IMR-90 (cell line): ENCODE results near the gene SIDT1. TPM values are rescaled to one million over a fixed set of nuclear protein-coding genes. Genes with fewer than 3 reads are reported as not detected.

Experiments used
- ATAC-seq: fragments of 200-7000 bp; cut with Tn5 transposase; 2 replicates; pipeline ENCODE4 v1.9.1; 2020; ENCODE audit warnings: low read depth, mild to moderate bottlenecking, moderate library complexity
- BruUV-seq: library from RNA; stranded (reverse); fragments of 400-500 nt; replicated peaks from 2 replicates; lab custom pipeline; 2021; lab: Mats Ljungman, UMichigan
- CTCF ChIA-PET: fragments of 300-600 bp; formaldehyde crosslinking; extraction: SDS; loops from one replicate; lab custom pipeline; 2021; ENCODE audit warnings: antibody characterized with exemption; lab: Yijun Ruan, JAX
- POLR2A ChIA-PET: fragments of 300-600 bp; sonication (Branson Sonifier 250); formaldehyde crosslinking; loops from one replicate; lab custom pipeline; 2022; ENCODE audit warnings: antibody characterized with exemption; ENCODE audit not compliant: unreplicated experiment; lab: Charles Lee
- DNase-seq: peaks from one replicate; pipeline ENCODE4 v3.0.0; 2013
- H2AFZ ChIP-seq: replicated peaks from 2 replicates; pipeline ENCODE3; 2013; ENCODE audit warnings: low read length, mild to moderate bottlenecking; ENCODE audit not compliant: poor library complexity
- H2AK5ac ChIP-seq: 2 replicates; pipeline ENCODE4 v1.6.1; 2013; ENCODE audit warnings: low read depth, low read length, inconsistent platforms
- H2AK9ac ChIP-seq: replicated peaks from 2 replicates; pipeline ENCODE3; 2013; ENCODE audit warnings: mild to moderate bottlenecking, low read depth, low read length, moderate library complexity; ENCODE audit not compliant: poor library complexity
- H2BK120ac ChIP-seq: 2 replicates; pipeline ENCODE4 v1.6.1; 2013; ENCODE audit warnings: low read depth, low read length, inconsistent platforms
- H2BK15ac ChIP-seq: 3 replicates; pipeline ENCODE4 v1.6.1; 2013; ENCODE audit warnings: low read depth, low read length, inconsistent platforms
- H2BK20ac ChIP-seq: 2 replicates; pipeline ENCODE4 v1.6.1; 2013; ENCODE audit warnings: low read depth, mild to moderate bottlenecking, inconsistent platforms, low read length, moderate library complexity
- H2BK5ac ChIP-seq: 2 replicates; pipeline ENCODE4 v1.6.1; 2013; ENCODE audit warnings: mild to moderate bottlenecking, low read depth, low read length, inconsistent platforms; ENCODE audit not compliant: poor library complexity, severe bottlenecking
- H3K14ac ChIP-seq: replicated peaks from 2 replicates; pipeline ENCODE4 v1.6.1; 2013; ENCODE audit warnings: low read depth, low read length, inconsistent platforms
- H3K18ac ChIP-seq: 2 replicates; pipeline ENCODE4 v1.6.1; 2013; ENCODE audit warnings: low read depth, low read length, control low read depth
- H3K23ac ChIP-seq: 2 replicates; pipeline ENCODE4 v1.6.1; 2013; ENCODE audit warnings: low read depth, low read length, inconsistent platforms
- H3K27ac ChIP-seq: 2 replicates; pipeline ENCODE4 v1.5.1; 2013; ENCODE audit warnings: mild to moderate bottlenecking, control low read depth, low read length; ENCODE audit not compliant: insufficient read depth
- H3K27me3 ChIP-seq: 2 replicates; pipeline ENCODE4 v1.6.1; 2013; ENCODE audit warnings: low read length; ENCODE audit not compliant: control insufficient read depth, insufficient read depth
- H3K36me3 ChIP-seq: 2 replicates; pipeline ENCODE4 v1.6.1; 2013; ENCODE audit warnings: low read length, mixed read lengths; ENCODE audit not compliant: control insufficient read depth, insufficient read depth
- H3K4ac ChIP-seq: 2 replicates; pipeline ENCODE4 v1.6.1; 2013; ENCODE audit warnings: low read depth, low read length, inconsistent platforms
- H3K4me1 ChIP-seq: 2 replicates; pipeline ENCODE4 v1.6.1; 2013; ENCODE audit warnings: low read length, mixed read lengths; ENCODE audit not compliant: control insufficient read depth, insufficient read depth
- H3K4me2 ChIP-seq: 2 replicates; pipeline ENCODE4 v1.6.1; 2013; ENCODE audit warnings: low read depth, mild to moderate bottlenecking, control low read depth, low read length, moderate library complexity
- H3K4me3 ChIP-seq: 2 replicates; pipeline ENCODE4 v1.5.1; 2013; ENCODE audit warnings: low read depth, mild to moderate bottlenecking, control low read depth, low read length, moderate library complexity; ENCODE audit not compliant: insufficient read depth
- H3K56ac ChIP-seq: 2 replicates; pipeline ENCODE4 v1.6.1; 2013; ENCODE audit warnings: low read length, inconsistent platforms; ENCODE audit not compliant: insufficient read depth; ENCODE audit errors: extremely low read depth
- H3K79me1 ChIP-seq, 2 experiments: 2 replicates each; pipeline ENCODE4 v1.6.1; 2013; ENCODE audit warnings: low read length in 2 of 2, inconsistent platforms in 1 of 2, low read depth in 1 of 2
- H3K9ac ChIP-seq: 2 replicates; pipeline ENCODE4 v1.6.1; 2013; ENCODE audit warnings: low read depth, low read length, control low read depth
- H3K9me1 ChIP-seq: 2 replicates; pipeline ENCODE4 v1.6.1; 2013; ENCODE audit warnings: low read length, inconsistent platforms; ENCODE audit not compliant: insufficient read depth
- H3K9me3 ChIP-seq: 2 replicates; pipeline ENCODE4 v1.6.1; 2013; ENCODE audit warnings: low read length; ENCODE audit not compliant: control insufficient read depth, insufficient read depth
- H4K20me1 ChIP-seq: 2 replicates; pipeline ENCODE4 v1.6.1; 2013; ENCODE audit warnings: low read length, inconsistent platforms; ENCODE audit not compliant: insufficient read depth
- H4K5ac ChIP-seq: 2 replicates; pipeline ENCODE4 v1.6.1; 2013; ENCODE audit warnings: mild to moderate bottlenecking, low read depth, low read length, control low read depth
- H4K8ac ChIP-seq, 2 experiments: 2 replicates each; pipeline ENCODE4 v1.6.1; 2013; ENCODE audit warnings: low read depth in 2 of 2, low read length in 2 of 2, control low read depth in 1 of 2, inconsistent platforms in 1 of 2
- H4K91ac ChIP-seq: 2 replicates; pipeline ENCODE4 v1.6.1; 2013; ENCODE audit warnings: low read depth, low read length, inconsistent platforms; ENCODE audit not compliant: insufficient read depth
- CEBPB ChIP-seq: IDR thresholded peaks from 2 replicates; pipeline ENCODE4 v1.6.1; 2012; ENCODE audit warnings: low read depth, low read length, improper control_type of control experiment
- CHD1 ChIP-seq: IDR thresholded peaks from 2 replicates; pipeline ENCODE4 v1.6.1; 2012; ENCODE audit warnings: low read depth, low read length, improper control_type of control experiment
- CTCF ChIP-seq: conservative IDR thresholded peaks from 2 replicates; pipeline ENCODE4 v1.5.1; 2012; ENCODE audit warnings: mild to moderate bottlenecking, low read depth, low read length, improper control_type of control experiment
- MAFK ChIP-seq: IDR thresholded peaks from 2 replicates; pipeline ENCODE4 v1.6.1; 2012; ENCODE audit warnings: low read depth, low read length, improper control_type of control experiment
- MAZ ChIP-seq: IDR thresholded peaks from 2 replicates; pipeline ENCODE4 v1.6.1; 2012; ENCODE audit warnings: low read depth, mild to moderate bottlenecking, low read length, improper control_type of control experiment, moderate library complexity, borderline replicate concordance
- NFE2L2 ChIP-seq: fragments of 150-350 bp; IDR thresholded peaks from 2 replicates; pipeline ENCODE4 v1.6.1; 2016; ENCODE audit warnings: low read depth, mild to moderate bottlenecking, low read length
- POLR2A ChIP-seq: IDR thresholded peaks from 2 replicates; pipeline ENCODE4 v1.6.1; 2012; ENCODE audit warnings: mild to moderate bottlenecking, low read depth, low read length
- RAD21 ChIP-seq: IDR thresholded peaks from 2 replicates; pipeline ENCODE4 v1.6.1; 2012; ENCODE audit warnings: low read length, improper control_type of control experiment
- RCOR1 ChIP-seq: IDR thresholded peaks from 2 replicates; pipeline ENCODE4 v1.6.1; 2012; ENCODE audit warnings: mild to moderate bottlenecking, low read length, improper control_type of control experiment; ENCODE audit not compliant: insufficient replicate concordance
- SMC3 ChIP-seq: fragments of 150-350 bp; IDR thresholded peaks from 2 replicates; pipeline ENCODE4 v1.6.1; 2016; ENCODE audit warnings: low read depth, mild to moderate bottlenecking, antibody characterized with exemption, low read length, moderate library complexity
- USF2 ChIP-seq: fragments of 150-350 bp; IDR thresholded peaks from 2 replicates; pipeline ENCODE4 v1.6.1; 2017; ENCODE audit warnings: mild to moderate bottlenecking, antibody characterized with exemption, low read length, low read depth
- WGBS, 2 experiments: methylation state at CpG; one replicate each; pipeline versions ENCODE4 v1.1.5 to v1.1.7; 2013; ENCODE audit warnings: missing lambda C conversion rate in 2 of 2; ENCODE audit not compliant: insufficient read length in 1 of 2; ENCODE audit errors: extremely low coverage in 2 of 2; 5-methylcytosine and 5-hydroxymethylcytosine counted together
- dilution Hi-C: fragments of 300-500 bp; cut with HindIII; formaldehyde crosslinking; loops from one replicate; pipeline ENCODE4 v1.14.3; 2018; ENCODE audit warnings: low sequenced_read_pairs; ENCODE audit not compliant: unreplicated experiment
- in situ Hi-C: fragments of 300-500 bp; cut with MboI; formaldehyde crosslinking; loops from 3 replicates; pipeline ENCODE4 v1.14.3; 2019; ENCODE audit warnings: low sequenced_read_pairs, inconsistent platforms, mixed read lengths
- intact Hi-C: fragments of 100-400 bp; cut with micrococcal nuclease; formaldehyde crosslinking; loops from 2 replicates; pipeline ENCODE4 v1.10.0; 2022
- polyA plus RNA-seq, 3 experiments: library from polyadenylated mRNA; depleted of rRNA; stranded (reverse); fragments of >200 nt; gene quantifications; 2 replicates each; pipeline ENCODE4 v1.2.3, GENCODE V29; 2012; ENCODE audit warnings: low replicate concordance in 1 of 3
- total RNA-seq: library from RNA; depleted of rRNA; stranded (reverse); fragments of >200 nt; gene quantifications from 2 replicates; pipeline ENCODE4 v1.2.3, GENCODE V29; 2012
- TF ChIP-seq, protein P1 (sequence below): fragments of 150-350 bp; IDR thresholded peaks from 2 replicates; pipeline ENCODE4 v1.6.1; 2016; ENCODE audit warnings: low read depth, mild to moderate bottlenecking, low read length, moderate library complexity, borderline replicate concordance

The SIDT1 gene
- total and polyA plus RNA-seq, 2 of the 4 experiments (the other 2 are of a cell fraction): not detected

DNA sequence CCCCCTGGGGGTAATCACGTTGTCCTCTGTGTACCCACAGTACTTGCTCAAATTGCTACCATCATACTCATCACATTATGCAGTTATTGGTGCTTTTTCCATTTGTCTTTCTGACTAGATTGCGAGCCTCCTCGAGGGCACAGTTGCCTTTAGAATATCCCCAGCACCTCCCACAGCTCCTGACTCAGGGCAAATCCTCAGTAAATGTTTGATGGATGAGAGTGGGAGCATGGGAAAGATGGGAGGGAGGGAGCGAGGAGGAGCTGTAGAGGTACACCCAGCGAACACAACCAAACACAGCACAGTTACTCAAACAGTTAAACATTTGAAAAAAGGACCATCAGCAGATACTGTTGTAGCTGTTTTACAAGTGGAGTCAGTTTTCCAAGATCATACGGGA lies 27.9 kb downstream of the SIDT1 start:
- H3K36me3 ChIP-seq: no peaks in the 10 kb centered on the region
- H3K9ac ChIP-seq: no peak overlapping the region
- no peak overlapping the region for H2BK5ac ChIP-seq
- H3K4me1 ChIP-seq: no peaks in the 10 kb centered on the region
- no peaks in the 10 kb centered on the region for H4K20me1 ChIP-seq
- no peak overlapping the region for H2AK9ac ChIP-seq
- H3K14ac ChIP-seq: no peak overlapping the region
- no peak overlapping the region for H4K8ac ChIP-seq
- no peak overlapping the region for H2BK20ac ChIP-seq
- no peak overlapping the region for H3K27ac ChIP-seq
- CTCF ChIA-PET: interaction anchor here (1.0 kb wide), 1 partner anchor 62 kb away, joined by 4 read pairs; no protein-coding TSS in a partner anchor
- TF ChIP-seq RAD21: no peak
- TF ChIP-seq CHD1: no peak
- TF ChIP-seq MAFK: no peak
- no peak for TF ChIP-seq SMC3
- no peak for TF ChIP-seq CEBPB
- no peak for TF ChIP-seq USF2
- no peak for TF ChIP-seq CTCF
- no peak for TF ChIP-seq NFE2L2
- TF ChIP-seq POLR2A: no peak
- no peak for TF ChIP-seq MAZ
- TF ChIP-seq, protein P1, sequence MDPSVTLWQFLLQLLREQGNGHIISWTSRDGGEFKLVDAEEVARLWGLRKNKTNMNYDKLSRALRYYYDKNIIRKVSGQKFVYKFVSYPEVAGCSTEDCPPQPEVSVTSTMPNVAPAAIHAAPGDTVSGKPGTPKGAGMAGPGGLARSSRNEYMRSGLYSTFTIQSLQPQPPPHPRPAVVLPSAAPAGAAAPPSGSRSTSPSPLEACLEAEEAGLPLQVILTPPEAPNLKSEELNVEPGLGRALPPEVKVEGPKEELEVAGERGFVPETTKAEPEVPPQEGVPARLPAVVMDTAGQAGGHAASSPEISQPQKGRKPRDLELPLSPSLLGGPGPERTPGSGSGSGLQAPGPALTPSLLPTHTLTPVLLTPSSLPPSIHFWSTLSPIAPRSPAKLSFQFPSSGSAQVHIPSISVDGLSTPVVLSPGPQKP: no peak
- TF ChIP-seq RCOR1: no peak
- no peak overlapping the region for H3K56ac ChIP-seq
- POLR2A ChIA-PET: no interaction called here
- no peak overlapping the region for H4K5ac ChIP-seq
- H2BK15ac ChIP-seq: no peak overlapping the region
- no peak overlapping the region for H2AFZ ChIP-seq
- no peak overlapping the region for H3K4me2 ChIP-seq
- H3K9me3 ChIP-seq: no peaks in the 10 kb centered on the region
- H3K18ac ChIP-seq: no peak overlapping the region
- H2AK5ac ChIP-seq: no peak overlapping the region
- DNase-seq (no peak), ATAC-seq (no peak)
- no peak overlapping the region for H3K4me3 ChIP-seq
- H3K23ac ChIP-seq: no peak overlapping the region
- in situ Hi-C loops (no loop called here), intact Hi-C loops (no loop called here), dilution Hi-C loops (no loop called here)
- no peaks in the 10 kb centered on the region for H3K9me1 ChIP-seq
- no peak overlapping the region for H4K91ac ChIP-seq
- H2BK120ac ChIP-seq: no peak overlapping the region
- H3K27me3 ChIP-seq: peaks cover 16% of the 10 kb centered on the region
- no TSS peak for BruUV-seq
- no peaks in the 10 kb centered on the region for H3K79me1 ChIP-seq
- WGBS, 2 experiments: no CpG with 5 or more reads among the region's 6 CpGs
- H3K4ac ChIP-seq: no peak overlapping the region
